DMS 273 (cell line): ENCODE data around the gene DAPL1.

Experiments
- DNase-seq: peaks from one replicate; lab custom pipeline; 2025; ENCODE audit not compliant: unreplicated experiment; lab: John Stamatoyannopoulos, UW

The DAPL1 gene

GRCh38 chr2:158795195-158795924 is at the start of gene DAPL1:
TSS of gene DAPL1 (plus strand) at chr2:158795317. CDS start at chr2:158795373, 56 bp downstream.
- DNase-seq: peak; percentile 77

GRCh38 chr2:158745866-158746382 is 49.2 kb upstream of the DAPL1 start:
- no peak for DNase-seq

GRCh38 chr2:158746488-158746887 is 48.6 kb upstream of the DAPL1 start:
- no peak for DNase-seq

DNA sequence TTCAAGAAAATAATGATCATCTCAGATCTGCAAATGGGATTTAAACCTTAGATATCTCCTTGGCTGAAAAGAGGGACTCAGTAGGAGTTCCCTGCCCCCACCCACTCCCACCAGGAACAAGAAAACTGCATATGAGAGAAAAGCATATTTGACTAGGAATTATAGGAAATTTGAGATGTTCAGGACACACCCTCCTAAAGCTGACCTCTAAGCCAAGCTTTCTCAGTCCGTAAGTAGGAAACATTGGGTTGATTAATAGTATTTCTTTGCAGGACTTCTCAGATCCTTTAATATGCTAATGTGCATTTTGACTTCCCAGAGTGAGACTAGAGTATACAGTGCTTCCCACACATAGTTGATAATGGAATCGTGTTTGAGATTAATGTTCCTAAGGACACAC is 47.8 kb upstream of the DAPL1 start:
- DNase-seq: no peak

GRCh38 chr2:158748926-158749590 is 46.1 kb upstream of the DAPL1 start:
- peak; percentile 22 for DNase-seq

GRCh38 chr2:158750458-158751125 is 44.5 kb upstream of the DAPL1 start:
- DNase-seq: no peak

DNA sequence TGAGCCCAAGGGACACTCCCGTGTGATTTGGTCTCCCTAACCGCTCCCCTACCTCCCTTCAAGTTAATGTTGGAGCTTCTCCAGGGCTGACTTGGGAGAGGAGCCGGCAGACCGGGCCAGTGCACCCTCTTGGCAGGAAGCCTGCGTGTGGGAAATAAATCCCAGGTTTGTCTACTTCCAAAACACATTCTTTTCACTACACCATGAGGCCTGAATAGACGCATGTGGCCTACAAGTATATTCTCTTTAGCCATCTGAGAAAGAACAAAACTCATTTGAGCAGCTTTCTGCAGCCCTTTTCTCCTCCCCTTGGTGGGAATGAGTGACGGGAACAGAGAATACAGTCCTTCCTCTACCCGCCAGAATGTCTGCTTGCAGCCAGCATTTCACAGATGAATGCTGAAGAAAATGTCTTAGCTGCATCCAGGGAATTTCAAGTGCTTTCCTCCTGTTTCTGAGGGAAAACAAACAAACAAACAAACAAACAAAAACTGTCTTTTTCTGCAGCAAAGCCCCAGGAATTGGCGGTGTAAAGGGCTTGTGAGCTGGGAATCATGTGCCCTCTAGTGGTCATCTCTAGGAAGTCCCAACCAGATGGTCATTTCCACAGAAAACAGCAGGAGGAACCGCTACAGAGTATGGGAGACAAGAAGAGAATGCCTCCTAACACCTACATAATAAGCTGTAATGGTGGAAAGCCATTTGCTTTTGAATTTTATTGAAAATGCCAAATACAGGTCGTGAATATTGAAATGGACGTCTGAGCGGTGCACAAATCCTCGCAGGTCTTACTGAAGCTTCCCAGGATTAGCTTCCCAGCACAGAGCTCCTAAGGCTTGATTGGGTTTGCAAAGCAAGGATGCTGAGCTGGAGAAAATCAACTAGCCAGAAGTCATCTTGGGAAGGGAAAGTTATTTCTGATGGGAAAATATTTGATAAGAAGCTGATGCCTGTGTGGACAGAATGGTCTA is 41.2 kb upstream of the DAPL1 start:
- DNase-seq: peak; percentile 80

GRCh38 chr2:158755310-158756087 is 39.6 kb upstream of the DAPL1 start:
- peak; percentile 38 for DNase-seq

GRCh38 chr2:158756331-158756730 is 38.8 kb upstream of the DAPL1 start:
- no peak for DNase-seq

GRCh38 chr2:158756976-158757375 is 38.1 kb upstream of the DAPL1 start:
- DNase-seq: no peak

DNA sequence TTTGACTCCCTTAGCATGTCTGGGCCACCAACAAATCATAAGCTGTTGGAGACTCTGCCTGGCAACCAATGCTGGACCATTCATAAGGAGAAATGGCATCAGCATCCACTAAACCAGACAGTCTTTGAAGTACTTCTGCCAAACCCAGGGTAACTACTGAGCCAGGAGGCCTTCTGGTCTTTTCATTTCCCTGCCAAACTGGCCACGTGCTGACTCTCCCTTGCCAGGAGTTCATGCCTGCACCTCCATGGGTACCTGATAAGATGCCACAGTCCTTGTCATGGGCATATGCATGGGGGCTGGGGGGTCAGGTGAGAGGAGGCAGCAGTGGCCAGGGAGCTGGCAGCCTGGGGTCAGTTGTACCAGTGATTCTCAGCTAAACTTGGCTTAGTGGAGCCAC is 34.2 kb upstream of the DAPL1 start:
- peak; percentile 20 for DNase-seq

DNA sequence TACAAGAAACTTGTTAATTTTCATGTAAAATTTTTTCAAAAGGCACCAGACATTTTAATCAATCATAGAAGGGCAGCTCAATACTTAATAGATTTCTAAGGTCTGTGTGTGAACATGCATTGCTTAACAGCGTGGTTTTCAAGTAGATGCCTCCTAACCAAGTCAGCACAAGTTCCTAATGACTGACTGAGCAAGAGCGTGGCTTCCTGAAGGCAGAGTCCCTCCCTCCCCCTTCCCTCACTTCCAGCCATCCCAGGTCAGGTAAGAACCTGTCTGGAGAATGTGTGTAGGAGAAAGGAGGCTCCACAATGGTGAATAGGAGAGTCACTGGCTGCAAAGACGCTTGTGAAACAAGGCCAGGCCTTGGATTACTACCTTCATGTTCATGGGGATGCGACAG is 33.5 kb upstream of the DAPL1 start:
- DNase-seq: no peak

DNA sequence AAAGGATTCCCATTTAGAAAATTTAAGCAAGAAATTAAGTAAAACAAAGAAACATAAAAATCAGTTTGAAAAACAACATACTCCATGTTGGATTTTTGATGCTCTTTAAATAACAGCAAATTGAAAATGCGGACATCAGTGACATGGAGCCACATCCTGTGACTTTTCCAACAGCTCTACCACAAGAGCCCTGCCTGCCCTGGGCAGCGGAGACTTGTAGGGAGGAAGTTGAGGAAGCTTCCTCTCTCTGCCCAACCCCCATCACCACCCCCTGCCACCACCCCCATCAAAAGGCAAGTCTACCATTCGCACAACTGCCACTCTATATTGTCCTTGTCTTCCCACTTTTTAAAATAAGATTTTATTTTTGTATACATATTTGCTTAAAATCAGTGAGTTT is 32.8 kb upstream of the DAPL1 start:
- no peak for DNase-seq

GRCh38 chr2:158766524-158766923 is 28.6 kb upstream of the DAPL1 start:
- DNase-seq: no peak

DNA sequence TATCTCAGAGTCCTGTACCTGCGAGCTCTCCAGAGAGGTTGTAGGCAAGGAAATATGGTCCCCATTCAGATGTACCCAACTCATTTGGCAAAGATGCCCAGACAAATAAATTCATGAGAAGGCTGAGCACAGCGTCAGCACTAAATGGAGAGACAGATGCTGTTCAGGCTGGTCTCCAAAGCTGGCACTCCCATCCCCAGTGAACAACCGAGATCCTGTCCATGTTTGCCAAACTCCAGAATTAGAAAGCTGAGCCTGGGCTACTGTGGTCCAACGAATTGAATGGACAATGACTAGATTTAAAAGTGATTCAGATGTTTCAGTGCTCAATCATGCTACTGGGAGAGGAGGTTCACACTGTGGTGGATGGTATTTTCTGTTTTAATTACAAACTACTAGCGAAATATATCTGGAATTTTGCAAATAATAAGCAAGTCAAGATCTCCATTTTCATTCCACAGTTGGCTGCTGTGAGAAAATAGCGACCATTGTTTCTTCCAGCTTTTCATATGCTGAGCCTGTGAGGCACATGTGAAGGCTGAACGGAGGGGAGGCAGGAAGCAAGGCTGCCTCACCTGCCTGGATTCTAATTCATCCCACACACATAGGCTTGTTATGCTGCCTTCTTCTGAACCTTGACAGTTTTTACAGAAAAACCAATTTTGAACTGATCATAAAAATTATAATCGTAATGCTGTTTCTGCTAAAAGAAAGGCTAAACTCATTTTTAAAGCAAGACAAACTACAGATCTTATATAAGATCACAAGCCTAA is 22.6 kb upstream of the DAPL1 start:
- DNase-seq: peak; percentile 66

DNA sequence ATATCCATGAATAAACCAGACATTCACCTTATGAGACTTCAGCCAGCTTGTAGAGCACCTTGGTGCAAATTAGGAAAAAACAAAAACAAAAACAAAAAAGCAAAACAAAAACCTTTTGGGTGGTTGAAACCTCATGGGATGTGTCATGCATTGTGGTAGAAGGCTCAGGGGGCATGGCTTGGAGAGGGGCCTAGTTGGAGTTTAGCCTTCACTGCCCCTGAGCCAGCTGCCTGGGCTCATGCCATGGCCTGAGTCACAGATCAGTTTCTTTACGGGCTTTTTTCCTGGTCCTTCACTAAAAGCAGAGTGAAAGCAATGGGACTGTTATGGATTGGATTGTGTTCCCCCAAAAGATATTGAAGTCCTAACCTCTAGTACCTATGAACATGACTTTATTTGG is 22.0 kb upstream of the DAPL1 start:
- no peak for DNase-seq

- peak; percentile 30 for DNase-seq
These were observed 20.4 kb upstream of the DAPL1 start for GRCh38 chr2:158774681-158775080.

DNA sequence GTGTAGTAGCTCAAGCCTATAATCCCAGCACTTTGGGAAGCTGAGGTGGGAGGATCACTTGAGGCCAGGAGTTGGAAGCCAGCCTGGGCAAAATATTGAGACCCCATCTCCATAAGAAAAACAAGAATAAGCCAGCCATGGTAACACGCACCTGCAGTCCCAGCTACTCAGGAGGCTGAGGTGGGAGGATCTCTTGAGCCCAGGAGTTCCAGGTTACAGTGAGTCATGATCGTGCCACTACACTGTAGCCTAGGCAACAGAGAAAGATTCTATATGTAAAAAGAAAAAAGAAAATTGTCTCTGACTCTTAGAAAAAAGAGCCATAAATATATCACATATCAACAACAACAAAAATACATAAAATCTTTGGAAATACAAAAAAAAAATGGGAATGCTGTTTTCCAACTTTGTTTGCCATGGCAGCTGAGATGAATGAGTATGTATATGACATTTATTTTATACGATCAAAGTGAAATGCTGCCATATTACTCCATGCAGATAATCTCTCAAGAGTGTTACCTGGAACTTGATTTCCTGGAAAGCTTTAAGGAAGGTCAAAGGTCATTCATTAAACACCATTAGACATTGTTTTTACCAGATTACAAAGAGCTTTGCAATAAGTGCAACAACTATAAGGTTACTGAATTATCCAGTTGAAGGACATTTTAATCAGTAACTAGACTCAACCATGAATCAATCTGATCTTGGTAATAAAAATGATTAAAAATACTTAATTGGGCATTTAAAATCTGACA is 19.7 kb upstream of the DAPL1 start:
- no peak for DNase-seq

- no peak for DNase-seq
These were observed 18.9 kb upstream of the DAPL1 start for GRCh38 chr2:158776231-158776630.
